Measurements from ENCODE around the gene GNAL.

Gene GNAL

GRCh38 chr18:11923450-11923849 lies 234.4 kb downstream of the GNAL start:
- no peak for DNase-seq

- DNase-seq, result no peak
Observed at GRCh38 chr18:11925800-11926481, 236.9 kb downstream of the GNAL start.

- DNase-seq, result no peak
Observed at GRCh38 chr18:11927497-11927896, 238.4 kb downstream of the GNAL start.

- no peak for DNase-seq
Observed at GRCh38 chr18:11932393-11932792, 243.3 kb downstream of the GNAL start.
